Mesendoderm (in vitro differentiated cells): ENCODE measurements around the gene MSL2.
"Not testable (repeated sequence)": the region's sequence is repeated elsewhere in the genome, so short reads cannot be mapped to it uniquely, and the experiment has no call there.

Experiments used
- DNase-seq: peaks from one replicate; pipeline ENCODE4 v3.0.0; 2013
- H2AK5ac ChIP-seq: 2 replicates; pipeline ENCODE4 v1.6.1; 2013; ENCODE audit warnings: low read length, inconsistent platforms
- H2BK120ac ChIP-seq: 2 replicates; pipeline ENCODE4 v1.6.1; 2013; ENCODE audit warnings: low read depth, mild to moderate bottlenecking, low read length, moderate library complexity, mixed read lengths
- H2BK15ac ChIP-seq: replicated peaks from 2 replicates; pipeline ENCODE4 v1.6.1; 2013; ENCODE audit warnings: low read depth, mild to moderate bottlenecking, moderate library complexity
- H2BK5ac ChIP-seq: 2 replicates; pipeline ENCODE4 v1.6.1; 2013; ENCODE audit warnings: low read length, inconsistent platforms
- H3K18ac ChIP-seq: 2 replicates; pipeline ENCODE4 v1.6.1; 2013; ENCODE audit warnings: mild to moderate bottlenecking, low read length, mixed read lengths
- H3K23ac ChIP-seq: one replicate; pipeline ENCODE4 v1.6.1; 2013; ENCODE audit warnings: low read length
- H3K27ac ChIP-seq: 2 replicates; pipeline ENCODE4 v1.5.1; 2013; ENCODE audit warnings: low read depth, mild to moderate bottlenecking, inconsistent platforms, low read length, moderate library complexity
- H3K27me3 ChIP-seq: 2 replicates; pipeline ENCODE4 v1.6.1; 2013; ENCODE audit warnings: low read length, control low read depth, mild to moderate bottlenecking, inconsistent platforms; ENCODE audit not compliant: insufficient read depth, poor library complexity
- H3K36me3 ChIP-seq: 2 replicates; pipeline ENCODE4 v1.6.1; 2013; ENCODE audit warnings: low read length, inconsistent platforms; ENCODE audit not compliant: control insufficient read depth, insufficient read depth
- H3K4ac ChIP-seq: one replicate; pipeline ENCODE4 v1.6.1; 2013; ENCODE audit warnings: low read depth, mild to moderate bottlenecking, low read length, moderate library complexity
- H3K4me1 ChIP-seq: 2 replicates; pipeline ENCODE4 v1.6.1; 2013; ENCODE audit warnings: low read depth, low read length, inconsistent platforms; ENCODE audit not compliant: control insufficient read depth
- H3K4me2 ChIP-seq: 2 replicates; pipeline ENCODE4 v1.6.1; 2013; ENCODE audit warnings: low read length
- H3K4me3 ChIP-seq: 2 replicates; pipeline ENCODE4 v1.5.1; 2013; ENCODE audit warnings: mild to moderate bottlenecking, low read length
- H3K56ac ChIP-seq: one replicate; pipeline ENCODE4 v1.6.1; 2013; ENCODE audit warnings: low read length
- H3K79me1 ChIP-seq: 2 replicates; pipeline ENCODE4 v1.6.1; 2013; ENCODE audit warnings: low read length, inconsistent platforms
- H3K79me2 ChIP-seq: 2 replicates; pipeline ENCODE4 v1.6.1; 2013; ENCODE audit warnings: mild to moderate bottlenecking, low read length; ENCODE audit not compliant: control insufficient read depth, insufficient read depth
- H3K9ac ChIP-seq: 2 replicates; pipeline ENCODE4 v1.6.1; 2013; ENCODE audit warnings: low read length, inconsistent platforms
- H4K5ac ChIP-seq: one replicate; pipeline ENCODE4 v1.6.1; 2013; ENCODE audit warnings: low read length
- H4K8ac ChIP-seq: one replicate; pipeline ENCODE4 v1.6.1; 2013; ENCODE audit warnings: low read depth, mild to moderate bottlenecking, control low read depth, low read length, moderate library complexity
- WGBS: extraction: QIAGEN DNeasy Blood & Tissue Kit; methylation state at CpG from one replicate; pipeline ENCODE4 v1.1.7; 2013; ENCODE audit warnings: low lambda C conversion rate, missing lambda C conversion rate; ENCODE audit not compliant: insufficient coverage; ENCODE audit errors: extremely low coverage; 5-methylcytosine and 5-hydroxymethylcytosine counted together

Gene MSL2

DNA sequence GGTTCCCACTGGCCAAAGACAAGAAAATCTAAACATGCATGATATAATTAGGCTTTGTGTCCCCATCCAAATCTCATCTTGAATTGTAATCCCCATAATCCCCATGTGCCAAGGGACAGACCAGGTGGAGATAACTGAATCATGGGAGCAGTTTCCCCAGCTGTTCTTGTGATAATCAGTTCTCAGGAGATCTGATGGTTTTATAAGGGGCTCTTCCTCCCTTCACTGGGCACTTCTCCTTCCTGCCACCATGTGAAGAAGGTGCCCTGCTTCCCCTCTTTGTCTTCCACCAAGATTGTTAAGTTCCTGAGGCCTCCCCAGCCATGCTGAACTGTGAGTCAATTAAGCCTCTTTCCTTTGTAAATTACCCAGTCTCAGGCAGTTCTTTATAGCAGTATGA lies 32.5 kb downstream of the MSL2 start:
- H3K36me3 ChIP-seq, H2BK15ac ChIP-seq, H2BK5ac ChIP-seq, H3K4ac ChIP-seq, H3K56ac ChIP-seq, H3K9ac ChIP-seq, H2BK120ac ChIP-seq, H3K23ac ChIP-seq, H4K8ac ChIP-seq, H3K79me1 ChIP-seq, H4K5ac ChIP-seq, H3K27me3 ChIP-seq, H3K4me1 ChIP-seq, H3K4me2 ChIP-seq, H3K27ac ChIP-seq, H3K4me3 ChIP-seq, H3K18ac ChIP-seq, H2AK5ac ChIP-seq: not testable (repeated sequence)
- H3K79me2 ChIP-seq: peaks cover 61% of the 10 kb centered on the region
- peak; percentile 62 for DNase-seq

DNA sequence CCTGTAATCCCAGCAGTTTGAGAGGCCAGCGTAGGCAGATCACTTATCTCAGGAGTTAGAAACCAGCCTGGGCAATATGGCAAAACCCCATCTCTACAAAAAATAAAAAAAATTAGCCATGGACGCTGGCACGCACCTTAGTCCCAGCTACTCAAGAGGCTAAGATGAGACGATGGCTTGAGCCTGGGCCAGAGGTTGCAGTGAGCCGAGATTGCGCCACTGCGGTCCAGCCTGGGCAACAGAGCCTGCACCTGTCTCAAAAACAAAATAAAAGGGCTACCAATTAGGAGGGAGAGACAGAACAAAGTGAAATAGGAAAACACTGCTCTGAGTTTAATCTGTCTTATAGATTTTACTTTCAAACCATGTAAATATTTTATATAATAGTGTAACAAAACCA lies 33.8 kb downstream of the MSL2 start:
- Histone ChIP-seq H3K18ac (no peak overlapping the region), H4K5ac (no peak overlapping the region), H3K4me1 (peaks cover 3% of the 10 kb centered on the region), H3K4me2 (no peak overlapping the region), H3K36me3 (no peaks in the 10 kb centered on the region), H3K79me1 (peaks cover 5% of the 10 kb centered on the region), H3K27me3 (no peaks in the 10 kb centered on the region), H2AK5ac (no peak overlapping the region), H3K23ac (no peak overlapping the region), H3K4ac (no peak overlapping the region), H3K56ac (no peak overlapping the region), H3K4me3 (no peak overlapping the region), H3K79me2 (peaks cover 55% of the 10 kb centered on the region), H3K9ac (no peak overlapping the region), H2BK5ac (no peak overlapping the region), H2BK15ac (no peak overlapping the region), H3K27ac (no peak overlapping the region), H4K8ac (no peak overlapping the region), H2BK120ac (no peak overlapping the region)
- WGBS: no CpG with 5 or more reads among the region's 7 CpGs
- DNase-seq: no peak

DNA sequence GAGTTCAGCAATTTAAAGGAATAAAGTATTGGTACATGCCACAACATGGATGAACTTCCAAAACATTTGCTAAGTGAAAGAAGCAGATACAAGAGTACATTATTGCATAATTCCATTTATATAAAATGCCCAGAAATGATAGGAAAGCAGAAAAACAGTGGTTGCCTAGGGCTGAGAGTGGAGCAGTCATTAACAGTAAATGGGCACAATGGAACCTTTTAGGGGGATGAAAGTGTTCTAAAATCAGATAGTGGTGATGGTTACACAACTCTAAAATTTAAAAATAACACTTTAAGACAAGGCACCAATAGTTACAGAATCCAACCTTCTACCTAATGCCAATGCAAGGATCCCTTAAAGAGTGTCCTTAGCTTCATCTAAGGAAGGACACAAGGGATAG lies 34.6 kb downstream of the MSL2 start:
- Histone ChIP-seq H2BK5ac (no peak overlapping the region), H4K8ac (no peak overlapping the region), H3K23ac (no peak overlapping the region), H4K5ac (no peak overlapping the region), H3K27me3 (no peaks in the 10 kb centered on the region), H3K56ac (no peak overlapping the region), H3K4me2 (no peak overlapping the region), H3K79me2 (peaks cover 58% of the 10 kb centered on the region), H2BK15ac (no peak overlapping the region), H3K9ac (no peak overlapping the region), H3K18ac (no peak overlapping the region), H3K4ac (no peak overlapping the region), H3K27ac (no peak overlapping the region), H3K4me1 (peaks cover 3% of the 10 kb centered on the region), H2AK5ac (no peak overlapping the region), H3K79me1 (peaks cover 4% of the 10 kb centered on the region), H3K4me3 (no peak overlapping the region), H2BK120ac (no peak overlapping the region), H3K36me3 (no peaks in the 10 kb centered on the region)
- DNase-seq: no peak

DNA sequence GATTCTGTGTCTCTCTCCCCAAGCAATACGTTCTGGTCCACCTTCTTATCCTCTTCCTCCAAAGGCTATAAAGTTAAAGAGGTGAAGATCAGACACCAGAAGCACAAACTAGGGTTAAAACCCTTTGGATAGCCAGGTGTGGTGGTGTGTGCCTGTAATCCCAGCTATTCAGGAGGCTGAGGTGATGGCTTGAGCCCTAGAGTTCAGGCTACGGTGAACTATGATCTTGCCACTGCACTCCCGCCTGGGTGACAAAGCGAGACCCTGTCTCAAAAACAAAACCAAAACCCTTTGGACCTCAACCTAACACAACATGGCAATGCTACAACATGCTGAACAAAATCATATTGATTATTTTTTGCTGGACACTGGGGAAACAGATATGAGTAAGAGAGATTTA lies 43.2 kb downstream of the MSL2 start:
- H3K4me2 ChIP-seq: no peak overlapping the region
- H3K79me2 ChIP-seq: peaks cover 34% of the 10 kb centered on the region
- no peaks in the 10 kb centered on the region for H3K4me1 ChIP-seq
- H2AK5ac ChIP-seq: no peak overlapping the region
- H3K79me1 ChIP-seq: peaks cover 16% of the 10 kb centered on the region
- no peak overlapping the region for H4K8ac ChIP-seq
- H3K27ac ChIP-seq: no peak overlapping the region
- DNase-seq: no peak
- H3K36me3 ChIP-seq: peaks cover 6% of the 10 kb centered on the region
- H2BK5ac ChIP-seq: no peak overlapping the region
- no CpG with 5 or more reads among the region's 4 CpGs for WGBS
- no peak overlapping the region for H2BK15ac ChIP-seq
- H3K9ac ChIP-seq: no peak overlapping the region
- H2BK120ac ChIP-seq: no peak overlapping the region
- H3K23ac ChIP-seq: no peak overlapping the region
- no peak overlapping the region for H3K56ac ChIP-seq
- no peak overlapping the region for H3K4ac ChIP-seq
- H3K27me3 ChIP-seq: no peaks in the 10 kb centered on the region
- no peak overlapping the region for H4K5ac ChIP-seq
- no peak overlapping the region for H3K18ac ChIP-seq
- no peak overlapping the region for H3K4me3 ChIP-seq

DNA sequence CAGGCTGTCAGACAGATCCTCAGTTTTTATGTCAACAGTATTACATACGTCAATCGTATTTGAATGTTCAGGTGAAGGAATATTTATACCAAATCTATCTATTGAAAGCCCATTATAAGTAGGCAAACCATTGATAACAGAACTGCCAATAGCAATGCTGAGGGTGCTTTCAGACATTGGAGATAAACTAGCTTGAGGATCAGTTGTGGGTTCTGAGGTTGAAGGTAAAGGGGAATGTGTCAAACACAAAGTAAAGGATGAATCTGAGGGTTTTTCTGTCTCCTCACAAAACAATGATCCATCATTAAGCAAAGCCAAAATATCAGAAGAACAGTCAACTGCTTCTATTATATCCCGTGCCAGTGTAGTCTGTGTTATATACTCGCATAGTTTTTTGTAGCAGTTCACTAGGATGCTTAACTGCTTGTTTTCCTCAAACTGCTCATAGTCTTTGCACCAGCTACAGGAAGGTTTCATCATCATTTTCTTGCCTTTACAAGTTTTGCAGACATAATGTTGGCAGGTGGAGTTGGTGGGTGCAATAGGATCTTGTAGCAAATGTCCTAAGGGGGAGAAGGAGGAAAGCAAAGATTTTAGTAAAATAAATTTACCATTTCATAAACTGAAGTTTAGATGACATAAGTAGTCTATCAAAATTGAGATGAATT lies 43.8 kb downstream of the MSL2 start:
- Histone ChIP-seq H3K56ac (no peak overlapping the region), H3K27ac (no peak overlapping the region), H2AK5ac (no peak overlapping the region), H3K4ac (no peak overlapping the region), H4K8ac (no peak overlapping the region), H4K5ac (no peak overlapping the region), H3K4me3 (no peak overlapping the region), H3K36me3 (peaks cover 6% of the 10 kb centered on the region), H2BK120ac (no peak overlapping the region), H3K23ac (no peak overlapping the region), H3K4me2 (no peak overlapping the region), H3K9ac (no peak overlapping the region), H3K79me1 (peaks cover 16% of the 10 kb centered on the region), H2BK15ac (no peak overlapping the region), H3K18ac (no peak overlapping the region), H3K27me3 (no peaks in the 10 kb centered on the region), H2BK5ac (no peak overlapping the region), H3K79me2 (peaks cover 34% of the 10 kb centered on the region), H3K4me1 (no peaks in the 10 kb centered on the region)
- WGBS: no CpG with 5 or more reads among the region's 4 CpGs
- DNase-seq: no peak

DNA sequence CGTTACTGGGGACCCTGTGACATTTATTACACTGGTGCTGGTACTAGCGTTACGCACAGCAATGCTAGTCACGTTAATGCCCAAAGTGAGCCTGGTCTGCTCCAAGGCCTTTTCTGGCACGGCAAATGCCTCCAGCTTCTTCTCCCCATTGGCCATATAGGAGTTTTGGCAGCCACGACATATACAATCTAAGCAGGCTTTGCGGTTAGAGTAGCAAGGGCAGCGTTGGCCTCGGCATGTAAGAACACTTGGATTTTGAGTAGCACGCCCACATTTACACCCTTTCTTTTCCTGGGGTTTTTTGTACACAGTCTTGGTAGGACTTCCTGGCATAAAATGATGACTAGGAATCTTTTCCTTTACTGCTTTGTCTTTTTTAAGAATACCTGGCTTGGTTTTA lies 44.9 kb downstream of the MSL2 start:
- no peak overlapping the region for H3K9ac ChIP-seq
- DNase-seq: no peak
- H2BK15ac ChIP-seq: no peak overlapping the region
- no peak overlapping the region for H4K8ac ChIP-seq
- H3K27me3 ChIP-seq: no peaks in the 10 kb centered on the region
- peaks cover 16% of the 10 kb centered on the region for H3K79me1 ChIP-seq
- H3K4ac ChIP-seq: no peak overlapping the region
- no peak overlapping the region for H2BK5ac ChIP-seq
- no peak overlapping the region for H3K4me2 ChIP-seq
- H2BK120ac ChIP-seq: no peak overlapping the region
- no CpG with 5 or more reads among the region's 10 CpGs for WGBS
- no peak overlapping the region for H3K18ac ChIP-seq
- H3K27ac ChIP-seq: no peak overlapping the region
- H3K4me1 ChIP-seq: no peaks in the 10 kb centered on the region
- H4K5ac ChIP-seq: no peak overlapping the region
- no peak overlapping the region for H3K23ac ChIP-seq
- no peak overlapping the region for H2AK5ac ChIP-seq
- H3K4me3 ChIP-seq: no peak overlapping the region
- H3K36me3 ChIP-seq: peaks cover 6% of the 10 kb centered on the region
- peaks cover 27% of the 10 kb centered on the region for H3K79me2 ChIP-seq
- no peak overlapping the region for H3K56ac ChIP-seq
